ENCODE data around the gene RAD52.

- no peak for TF ChIP-seq CTCF (conservative IDR thresholded peaks at IDR 0.05; ENCODE audit: low read depth, low read length)
- no peak for TF ChIP-seq EZH2 (IDR thresholded peaks at IDR 0.05; ENCODE audit: low read length, unreplicated experiment)
These were observed 44.0 kb downstream of the RAD52 start for GRCh38 chr12:905261-906031.
